WTC11 (cell line): ENCODE data around the gene PTPRT. TPM values are rescaled to one million over a fixed set of nuclear protein-coding genes. Genes with fewer than 3 reads are reported as not detected.

Source experiments
- ATAC-seq: fragments of 200-7000 bp; cut with Tn5 transposase; 2 replicates; pipeline ENCODE4 v1.10.0; 2021; ENCODE audit warnings: mild to moderate bottlenecking, moderate library complexity
- CTCF ChIA-PET: fragments of 300-600 bp; sonication (Branson Sonifier 250); formaldehyde crosslinking; loops from one replicate; lab custom pipeline; 2021; ENCODE audit warnings: antibody characterized with exemption; lab: Charles Lee
- POLR2A ChIA-PET: fragments of 350-600 bp; sonication (Branson Sonifier 250); formaldehyde crosslinking; loops from one replicate; lab custom pipeline; 2021; ENCODE audit warnings: antibody characterized with exemption; lab: Charles Lee
- DNase-seq: peaks from one replicate; pipeline ENCODE4 v3.0.0; 2021; ENCODE audit warnings: low spot score
- H3K27ac Mint-ChIP-seq: 2 replicates; pipeline ENCODE4 v1.8.0; 2021; ENCODE audit warnings: mixed read lengths
- H3K27me3 Mint-ChIP-seq: 2 replicates; pipeline ENCODE4 v1.8.0; 2021; ENCODE audit warnings: low read depth, mild to moderate bottlenecking, moderate library complexity, mixed read lengths
- H3K36me3 Mint-ChIP-seq: 2 replicates; pipeline ENCODE4 v1.8.0; 2021; ENCODE audit warnings: mixed read lengths
- H3K4me1 Mint-ChIP-seq: 2 replicates; pipeline ENCODE4 v1.8.0; 2022; ENCODE audit warnings: mixed read lengths
- H3K4me3 Mint-ChIP-seq: 2 replicates; pipeline ENCODE4 v1.8.0; 2021; ENCODE audit warnings: mild to moderate bottlenecking, moderate library complexity, mixed read lengths
- H3K9me3 Mint-ChIP-seq: 2 replicates; pipeline ENCODE4 v1.8.0; 2021; ENCODE audit warnings: mixed read lengths
- FOXK1 ChIP-seq: sonication (generic); formaldehyde crosslinking; IDR thresholded peaks from 2 replicates; pipeline ENCODE4 v1.8.0; 2022; ENCODE audit warnings: mild to moderate bottlenecking, moderate library complexity, missing genetic modification reagents
- FOXP1 ChIP-seq: sonication (generic); formaldehyde crosslinking; IDR thresholded peaks from 2 replicates; pipeline ENCODE4 v1.8.0; 2022; ENCODE audit warnings: missing genetic modification reagents, mild to moderate bottlenecking, moderate library complexity, borderline replicate concordance
- HMGA2 ChIP-seq: fragments of 250-450 bp; sonication (Bioruptor Pico); IDR thresholded peaks from 2 replicates; pipeline ENCODE4 v1.4.0; 2021; ENCODE audit warnings: mild to moderate bottlenecking, moderate library complexity
- IRF2 ChIP-seq: sonication (generic); formaldehyde crosslinking; IDR thresholded peaks from 2 replicates; pipeline ENCODE4 v1.8.0; 2022; ENCODE audit warnings: low read depth, missing genetic modification reagents, borderline replicate concordance
- JAZF1 ChIP-seq: fragments of 250-450 bp; sonication (Bioruptor Pico); IDR thresholded peaks from 2 replicates; pipeline ENCODE4 v1.9.0; 2021; ENCODE audit warnings: moderate library complexity, mild to moderate bottlenecking, inconsistent platforms
- NFATC4 ChIP-seq: fragments of 250-450 bp; sonication (Bioruptor Pico); IDR thresholded peaks from 2 replicates; pipeline ENCODE4 v1.9.0; 2021; ENCODE audit warnings: mild to moderate bottlenecking
- NFYB ChIP-seq: sonication (generic); formaldehyde crosslinking; conservative IDR thresholded peaks from 2 replicates; pipeline ENCODE4 v1.8.0; 2022; ENCODE audit warnings: low read depth, missing genetic modification reagents
- NR1H2 ChIP-seq: sonication (generic); formaldehyde crosslinking; IDR thresholded peaks from 2 replicates; pipeline ENCODE4 v1.9.0; 2021; ENCODE audit warnings: mild to moderate bottlenecking, moderate library complexity, missing genetic modification reagents
- NR3C1 ChIP-seq: sonication (generic); formaldehyde crosslinking; conservative IDR thresholded peaks from 2 replicates; pipeline ENCODE4 v1.8.1; 2023; ENCODE audit warnings: low read depth, mild to moderate bottlenecking, missing genetic modification reagents
- PRDM15 ChIP-seq: sonication (generic); formaldehyde crosslinking; IDR thresholded peaks from 2 replicates; pipeline ENCODE4 v1.8.0; 2022; ENCODE audit warnings: missing genetic modification reagents
- SMAD4 ChIP-seq: sonication (generic); formaldehyde crosslinking; IDR thresholded peaks from 2 replicates; pipeline ENCODE4 v1.8.0; 2022; ENCODE audit warnings: mild to moderate bottlenecking, missing genetic modification reagents
- TCF7 ChIP-seq: sonication (generic); formaldehyde crosslinking; IDR thresholded peaks from 2 replicates; pipeline ENCODE4 v1.8.0; 2022; ENCODE audit warnings: mild to moderate bottlenecking, low read depth, missing genetic modification reagents, moderate library complexity
- TEAD1 ChIP-seq: sonication (generic); formaldehyde crosslinking; IDR thresholded peaks from 2 replicates; pipeline ENCODE4 v1.8.0; 2022; ENCODE audit warnings: mild to moderate bottlenecking, missing genetic modification reagents
- ZNF138 ChIP-seq: sonication (generic); formaldehyde crosslinking; conservative IDR thresholded peaks from 2 replicates; pipeline ENCODE4 v1.8.1; 2022; ENCODE audit warnings: mild to moderate bottlenecking, moderate library complexity, missing genetic modification reagents
- total RNA-seq: library from RNA; stranded (reverse); gene quantifications from 3 replicates; pipeline ENCODE4 v1.2.3, GENCODE V29; 2021
- TF ChIP-seq, protein P1 (sequence below): sonication (generic); formaldehyde crosslinking; IDR thresholded peaks from 2 replicates; pipeline ENCODE4 v1.8.1; 2022; ENCODE audit warnings: mild to moderate bottlenecking, moderate library complexity, missing genetic modification reagents
- TF ChIP-seq, protein P2 (sequence below): sonication (generic); formaldehyde crosslinking; IDR thresholded peaks from 2 replicates; pipeline ENCODE4 v1.8.0; 2023; ENCODE audit warnings: missing genetic modification reagents, mild to moderate bottlenecking, borderline replicate concordance
- TF ChIP-seq, protein P3 (sequence below): sonication (generic); formaldehyde crosslinking; IDR thresholded peaks from 2 replicates; pipeline ENCODE4 v1.8.1; 2022; ENCODE audit warnings: low read depth, mild to moderate bottlenecking, moderate library complexity, missing genetic modification reagents, borderline replicate concordance
- TF ChIP-seq, protein P4 (sequence below): sonication (generic); formaldehyde crosslinking; IDR thresholded peaks from 2 replicates; pipeline ENCODE4 v1.8.0; 2023; ENCODE audit warnings: mild to moderate bottlenecking, missing genetic modification reagents

PTPRT gene
- total RNA-seq, 1 experiment from 2014 or later, result 1.1 TPM

DNA sequence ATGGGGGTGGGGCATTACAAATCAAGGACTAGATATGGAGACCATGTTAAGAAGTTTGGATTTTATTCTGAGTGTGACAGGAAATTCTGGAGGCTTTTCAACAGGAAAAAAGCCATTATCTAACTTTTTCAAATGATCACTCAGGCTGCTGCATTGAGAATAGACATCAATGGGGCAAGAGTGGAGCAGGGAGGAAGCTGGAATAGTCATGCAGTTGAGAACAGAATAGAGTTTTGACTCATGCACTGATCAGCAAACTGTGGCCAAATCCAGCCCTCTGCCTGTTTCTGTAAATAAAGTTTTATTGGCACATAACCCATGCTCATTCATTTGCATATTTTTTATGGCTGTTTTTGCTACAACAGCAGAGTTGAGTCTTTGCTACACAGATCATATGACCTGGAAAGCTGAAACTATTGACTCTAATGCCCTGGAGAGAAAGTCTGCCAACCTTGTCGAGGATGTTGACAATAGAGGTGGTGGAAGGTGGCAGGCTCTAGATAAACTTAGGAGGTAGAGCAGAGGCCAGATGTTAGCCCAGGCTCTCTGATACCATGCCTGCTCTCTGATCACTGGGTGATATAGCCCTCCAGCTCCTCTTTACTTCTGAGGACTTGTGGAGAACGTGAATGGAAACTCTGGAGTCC is 441.8 kb downstream of the PTPRT start:
- ATAC-seq, result no peak
- CTCF ChIA-PET, result no interaction called here
- DNase-seq, result no peak

GRCh38 chr20:42744756-42745465 is 444.8 kb downstream of the PTPRT start:
- H3K27ac Mint-ChIP-seq, result no peak overlapping the region
- TF ChIP-seq, protein P1, sequence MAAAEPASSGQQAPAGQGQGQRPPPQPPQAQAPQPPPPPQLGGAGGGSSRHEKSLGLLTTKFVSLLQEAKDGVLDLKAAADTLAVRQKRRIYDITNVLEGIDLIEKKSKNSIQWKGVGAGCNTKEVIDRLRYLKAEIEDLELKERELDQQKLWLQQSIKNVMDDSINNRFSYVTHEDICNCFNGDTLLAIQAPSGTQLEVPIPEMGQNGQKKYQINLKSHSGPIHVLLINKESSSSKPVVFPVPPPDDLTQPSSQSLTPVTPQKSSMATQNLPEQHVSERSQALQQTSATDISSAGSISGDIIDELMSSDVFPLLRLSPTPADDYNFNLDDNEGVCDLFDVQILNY (CRISPR knock-in tag), result no peak
- TF ChIP-seq NFYB, result no peak
- TF ChIP-seq, protein P2, sequence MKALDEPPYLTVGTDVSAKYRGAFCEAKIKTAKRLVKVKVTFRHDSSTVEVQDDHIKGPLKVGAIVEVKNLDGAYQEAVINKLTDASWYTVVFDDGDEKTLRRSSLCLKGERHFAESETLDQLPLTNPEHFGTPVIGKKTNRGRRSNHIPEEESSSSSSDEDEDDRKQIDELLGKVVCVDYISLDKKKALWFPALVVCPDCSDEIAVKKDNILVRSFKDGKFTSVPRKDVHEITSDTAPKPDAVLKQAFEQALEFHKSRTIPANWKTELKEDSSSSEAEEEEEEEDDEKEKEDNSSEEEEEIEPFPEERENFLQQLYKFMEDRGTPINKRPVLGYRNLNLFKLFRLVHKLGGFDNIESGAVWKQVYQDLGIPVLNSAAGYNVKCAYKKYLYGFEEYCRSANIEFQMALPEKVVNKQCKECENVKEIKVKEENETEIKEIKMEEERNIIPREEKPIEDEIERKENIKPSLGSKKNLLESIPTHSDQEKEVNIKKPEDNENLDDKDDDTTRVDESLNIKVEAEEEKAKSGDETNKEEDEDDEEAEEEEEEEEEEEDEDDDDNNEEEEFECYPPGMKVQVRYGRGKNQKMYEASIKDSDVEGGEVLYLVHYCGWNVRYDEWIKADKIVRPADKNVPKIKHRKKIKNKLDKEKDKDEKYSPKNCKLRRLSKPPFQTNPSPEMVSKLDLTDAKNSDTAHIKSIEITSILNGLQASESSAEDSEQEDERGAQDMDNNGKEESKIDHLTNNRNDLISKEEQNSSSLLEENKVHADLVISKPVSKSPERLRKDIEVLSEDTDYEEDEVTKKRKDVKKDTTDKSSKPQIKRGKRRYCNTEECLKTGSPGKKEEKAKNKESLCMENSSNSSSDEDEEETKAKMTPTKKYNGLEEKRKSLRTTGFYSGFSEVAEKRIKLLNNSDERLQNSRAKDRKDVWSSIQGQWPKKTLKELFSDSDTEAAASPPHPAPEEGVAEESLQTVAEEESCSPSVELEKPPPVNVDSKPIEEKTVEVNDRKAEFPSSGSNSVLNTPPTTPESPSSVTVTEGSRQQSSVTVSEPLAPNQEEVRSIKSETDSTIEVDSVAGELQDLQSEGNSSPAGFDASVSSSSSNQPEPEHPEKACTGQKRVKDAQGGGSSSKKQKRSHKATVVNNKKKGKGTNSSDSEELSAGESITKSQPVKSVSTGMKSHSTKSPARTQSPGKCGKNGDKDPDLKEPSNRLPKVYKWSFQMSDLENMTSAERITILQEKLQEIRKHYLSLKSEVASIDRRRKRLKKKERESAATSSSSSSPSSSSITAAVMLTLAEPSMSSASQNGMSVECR (CRISPR knock-in tag), result no peak

More for the DNA sequence above, 441.8 kb downstream of the PTPRT start:
- H3K36me3 Mint-ChIP-seq, result no peaks in the 10 kb centered on the region
- peaks cover 4% of the 10 kb centered on the region; the same call in 1 of the 2 replicates for H3K9me3 Mint-ChIP-seq
- TF ChIP-seq NFATC4 (CRISPR knock-in tag) (no peak), TEAD1 (no peak), JAZF1 (CRISPR knock-in tag) (no peak), NR3C1 (CRISPR knock-in tag) (no peak), FOXK1 (CRISPR knock-in tag) (no peak), HMGA2 (CRISPR knock-in tag) (no peak), FOXP1 (CRISPR knock-in tag) (no peak), PRDM15 (CRISPR knock-in tag) (no peak), ZNF138 (no peak), SMAD4 (no peak), TCF7 (no peak), IRF2 (CRISPR knock-in tag) (no peak), NR1H2 (CRISPR knock-in tag) (no peak)
- TF ChIP-seq, protein P3, sequence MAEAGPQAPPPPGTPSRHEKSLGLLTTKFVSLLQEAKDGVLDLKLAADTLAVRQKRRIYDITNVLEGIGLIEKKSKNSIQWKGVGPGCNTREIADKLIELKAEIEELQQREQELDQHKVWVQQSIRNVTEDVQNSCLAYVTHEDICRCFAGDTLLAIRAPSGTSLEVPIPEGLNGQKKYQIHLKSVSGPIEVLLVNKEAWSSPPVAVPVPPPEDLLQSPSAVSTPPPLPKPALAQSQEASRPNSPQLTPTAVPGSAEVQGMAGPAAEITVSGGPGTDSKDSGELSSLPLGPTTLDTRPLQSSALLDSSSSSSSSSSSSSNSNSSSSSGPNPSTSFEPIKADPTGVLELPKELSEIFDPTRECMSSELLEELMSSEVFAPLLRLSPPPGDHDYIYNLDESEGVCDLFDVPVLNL (CRISPR knock-in tag), result no peak
- TF ChIP-seq, protein P1 (CRISPR knock-in tag), result no peak
- TF ChIP-seq, protein P4, sequence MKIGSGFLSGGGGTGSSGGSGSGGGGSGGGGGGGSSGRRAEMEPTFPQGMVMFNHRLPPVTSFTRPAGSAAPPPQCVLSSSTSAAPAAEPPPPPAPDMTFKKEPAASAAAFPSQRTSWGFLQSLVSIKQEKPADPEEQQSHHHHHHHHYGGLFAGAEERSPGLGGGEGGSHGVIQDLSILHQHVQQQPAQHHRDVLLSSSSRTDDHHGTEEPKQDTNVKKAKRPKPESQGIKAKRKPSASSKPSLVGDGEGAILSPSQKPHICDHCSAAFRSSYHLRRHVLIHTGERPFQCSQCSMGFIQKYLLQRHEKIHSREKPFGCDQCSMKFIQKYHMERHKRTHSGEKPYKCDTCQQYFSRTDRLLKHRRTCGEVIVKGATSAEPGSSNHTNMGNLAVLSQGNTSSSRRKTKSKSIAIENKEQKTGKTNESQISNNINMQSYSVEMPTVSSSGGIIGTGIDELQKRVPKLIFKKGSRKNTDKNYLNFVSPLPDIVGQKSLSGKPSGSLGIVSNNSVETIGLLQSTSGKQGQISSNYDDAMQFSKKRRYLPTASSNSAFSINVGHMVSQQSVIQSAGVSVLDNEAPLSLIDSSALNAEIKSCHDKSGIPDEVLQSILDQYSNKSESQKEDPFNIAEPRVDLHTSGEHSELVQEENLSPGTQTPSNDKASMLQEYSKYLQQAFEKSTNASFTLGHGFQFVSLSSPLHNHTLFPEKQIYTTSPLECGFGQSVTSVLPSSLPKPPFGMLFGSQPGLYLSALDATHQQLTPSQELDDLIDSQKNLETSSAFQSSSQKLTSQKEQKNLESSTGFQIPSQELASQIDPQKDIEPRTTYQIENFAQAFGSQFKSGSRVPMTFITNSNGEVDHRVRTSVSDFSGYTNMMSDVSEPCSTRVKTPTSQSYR, result no peak
- TF ChIP-seq, all 79 proteins: peak for 0
- POLR2A ChIA-PET, result no interaction called here
- Mint-ChIP-seq H3K27ac (no peak overlapping the region), H3K27me3 (no peaks in the 10 kb centered on the region; the same call in 1 of the 2 replicates), H3K4me1 (peaks cover 20% of the 10 kb centered on the region), H3K4me3 (no peak overlapping the region)

More at GRCh38 chr20:42744756-42745465, 444.8 kb downstream of the PTPRT start:
- Mint-ChIP-seq H3K4me3 (no peak overlapping the region), H3K9me3 (peaks cover 8% of the 10 kb centered on the region), H3K36me3 (no peaks in the 10 kb centered on the region), H3K4me1 (peaks cover 20% of the 10 kb centered on the region), H3K27me3 (no peaks in the 10 kb centered on the region)
- POLR2A ChIA-PET, result no interaction called here
- DNase-seq (no peak), ATAC-seq (no peak)
- CTCF ChIA-PET, result no interaction called here
